ENCODE results near the gene GBP2.
"Not testable (repeated sequence)": the region's sequence is repeated elsewhere in the genome, so short reads cannot be mapped to it uniquely, and the experiment has no call there.

GBP2 gene

GRCh38 chr1:89149976-89150375, 24.1 kb upstream of the GBP2 start:
- H3K27ac ChIP-seq (ENCODE audit: low read depth, low read length) = no peak overlapping the region

DNA sequence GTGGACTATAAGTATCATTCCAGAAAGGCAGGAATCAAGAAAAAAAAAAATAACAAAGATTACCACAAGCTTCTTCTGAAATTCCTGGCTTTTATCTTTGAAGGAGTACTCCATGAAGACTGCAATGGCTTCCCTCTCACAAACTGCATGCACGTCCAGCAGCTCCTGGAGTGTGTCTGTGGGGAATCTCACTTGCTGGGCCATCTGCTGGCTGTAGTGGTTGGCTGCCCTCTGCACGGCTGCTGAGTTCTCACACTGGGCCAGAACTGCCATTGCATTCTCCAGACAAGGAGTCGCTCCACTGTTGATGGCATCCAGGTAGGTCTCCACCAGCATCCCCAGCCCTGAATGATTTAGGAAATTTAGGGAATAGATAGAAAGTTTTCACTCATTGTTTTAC, 23.3 kb upstream of the GBP2 start:
- no peak overlapping the region for H2AFZ ChIP-seq (ENCODE audit: low read length, unreplicated experiment)
- peaks cover 7% of the 10 kb centered on the region; the same call in 1 of the 2 replicates for H3K27me3 ChIP-seq (ENCODE audit: insufficient read depth, low read length)
- no peaks in the 10 kb centered on the region for H3K79me2 ChIP-seq (ENCODE audit: control insufficient read depth, insufficient read depth, low read length, unreplicated experiment)

More at GRCh38 chr1:89149976-89150375, 24.1 kb upstream of the GBP2 start:
- Histone ChIP-seq H3K27me3 (ENCODE audit: insufficient read depth, low read length) (peaks cover 7% of the 10 kb centered on the region; the same call in 1 of the 2 replicates), H3K36me3 (ENCODE audit: insufficient read depth, low read length) (no peaks in the 10 kb centered on the region), H2AFZ (ENCODE audit: low read length, unreplicated experiment) (no peak overlapping the region), H3K4me1 (ENCODE audit: control insufficient read depth, insufficient read depth, low read length, unreplicated experiment) (no peaks in the 10 kb centered on the region), H3K4me3 (ENCODE audit: low read depth, low read length) (no peak overlapping the region), H3K79me2 (ENCODE audit: control insufficient read depth, insufficient read depth, low read length, unreplicated experiment) (no peaks in the 10 kb centered on the region)

DNA sequence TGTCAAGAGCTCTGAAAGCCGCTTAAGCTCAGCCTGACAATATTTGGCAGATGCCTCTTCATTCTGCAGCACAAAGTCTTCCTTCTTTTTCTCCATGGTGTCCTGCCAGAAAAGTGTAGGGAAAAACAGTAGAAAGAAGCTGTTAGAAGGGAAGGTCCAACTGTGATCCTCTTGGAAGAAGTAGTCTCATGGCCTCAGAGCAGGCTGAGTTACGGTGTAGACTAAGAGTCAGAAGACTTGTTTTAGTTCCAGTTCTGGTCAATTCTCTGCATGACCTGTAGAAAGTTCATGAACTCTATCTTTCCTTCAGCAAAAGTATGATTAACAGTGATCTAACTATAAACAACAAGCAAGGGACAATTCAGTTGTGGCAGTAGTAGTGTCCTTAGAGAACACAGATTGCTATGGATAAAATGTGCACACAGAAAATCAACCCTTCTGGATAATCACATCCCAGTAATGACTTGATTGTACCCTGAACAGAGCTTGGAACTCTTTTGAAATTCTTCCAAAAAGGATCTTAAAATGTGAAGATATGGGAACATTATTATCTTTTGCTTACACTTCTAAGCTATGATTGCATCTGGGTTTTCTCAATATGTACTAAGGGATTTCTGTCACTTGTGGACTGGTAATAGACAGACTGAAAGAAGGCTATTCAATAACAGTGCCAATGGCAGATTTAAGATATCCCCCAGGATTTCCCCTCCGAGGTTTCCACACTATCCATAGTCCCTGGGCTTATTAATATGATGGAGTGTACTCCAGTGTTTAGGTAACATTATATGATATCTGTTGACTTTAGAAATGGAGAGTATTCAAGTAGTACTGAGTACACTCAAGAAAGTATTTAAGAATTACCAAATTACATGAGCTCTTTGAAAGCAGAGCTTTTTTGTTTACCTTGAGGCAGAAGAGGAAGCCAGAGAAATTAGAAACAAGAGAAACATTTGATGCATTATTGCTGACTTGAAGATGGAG, 22.1 kb upstream of the GBP2 start:
- H3K36me3 ChIP-seq (ENCODE audit: insufficient read depth, low read length) = no peaks in the 10 kb centered on the region
- no peak overlapping the region for H2AFZ ChIP-seq (ENCODE audit: low read length, unreplicated experiment)
- H3K79me2 ChIP-seq (ENCODE audit: control insufficient read depth, insufficient read depth, low read length, unreplicated experiment) = no peaks in the 10 kb centered on the region
- H3K4me1 ChIP-seq (ENCODE audit: control insufficient read depth, insufficient read depth, low read length, unreplicated experiment) = no peaks in the 10 kb centered on the region
- H3K27me3 ChIP-seq (ENCODE audit: insufficient read depth, low read length) = peaks cover 7% of the 10 kb centered on the region; the same call in 1 of the 2 replicates
- no peak overlapping the region for H3K4me3 ChIP-seq (ENCODE audit: low read depth, low read length)
- no peak overlapping the region for H3K27ac ChIP-seq (ENCODE audit: low read depth, low read length)

More for the DNA sequence above, 23.3 kb upstream of the GBP2 start:
- no peaks in the 10 kb centered on the region for H3K4me1 ChIP-seq (ENCODE audit: control insufficient read depth, insufficient read depth, low read length, unreplicated experiment)
- H3K4me3 ChIP-seq (ENCODE audit: low read depth, low read length) = no peak overlapping the region
- no peak overlapping the region for H3K27ac ChIP-seq (ENCODE audit: low read depth, low read length)
- H3K36me3 ChIP-seq (ENCODE audit: insufficient read depth, low read length) = no peaks in the 10 kb centered on the region

DNA sequence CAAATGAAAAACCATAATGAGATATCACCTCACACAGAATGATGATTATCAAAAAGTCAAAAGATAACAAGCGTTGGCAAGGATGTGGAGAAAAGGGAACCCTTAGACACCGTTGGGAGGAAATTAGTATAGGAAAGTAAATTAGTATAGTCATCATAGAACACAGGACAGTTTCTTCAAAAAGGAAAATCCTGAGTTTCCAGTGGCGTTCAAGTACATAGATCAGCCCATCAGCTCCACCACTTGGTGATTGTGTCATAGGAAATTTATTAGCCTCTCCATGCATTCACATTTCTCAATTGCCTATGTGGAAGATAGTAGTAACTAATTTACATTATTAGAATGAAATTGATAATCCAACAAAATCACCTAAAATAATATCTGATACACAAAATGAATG, 20.8 kb upstream of the GBP2 start:
- Histone ChIP-seq H3K27ac (ENCODE audit: low read depth, low read length) (no peak overlapping the region), H3K79me2 (ENCODE audit: control insufficient read depth, insufficient read depth, low read length, unreplicated experiment) (no peaks in the 10 kb centered on the region), H2AFZ (ENCODE audit: low read length, unreplicated experiment) (no peak overlapping the region), H3K4me1 (ENCODE audit: control insufficient read depth, insufficient read depth, low read length, unreplicated experiment) (no peaks in the 10 kb centered on the region), H3K27me3 (ENCODE audit: insufficient read depth, low read length) (peaks cover 7% of the 10 kb centered on the region; the same call in 1 of the 2 replicates), H3K4me3 (ENCODE audit: low read depth, low read length) (no peak overlapping the region), H3K36me3 (ENCODE audit: insufficient read depth, low read length) (no peaks in the 10 kb centered on the region)

DNA sequence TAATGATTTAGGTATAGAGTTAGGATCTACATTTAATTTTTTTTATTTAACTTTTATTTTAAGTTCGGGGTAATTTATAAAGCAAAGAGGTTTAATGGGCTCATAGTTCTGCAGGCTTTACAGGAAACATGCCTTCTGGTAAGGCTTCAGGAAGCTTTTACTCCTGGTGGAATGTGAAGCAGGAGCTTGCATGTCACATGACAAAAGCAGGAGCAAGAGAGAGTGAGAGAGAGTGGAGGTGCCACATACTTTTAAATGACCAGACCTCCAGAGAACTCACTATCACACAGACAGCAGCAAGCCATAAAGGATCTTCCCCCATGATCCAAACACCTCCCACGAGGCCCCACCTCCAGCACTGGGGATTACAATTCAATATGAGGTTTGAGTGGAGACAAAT, 17.6 kb upstream of the GBP2 start:
- Histone ChIP-seq H3K36me3 (ENCODE audit: insufficient read depth, low read length) (no peaks in the 10 kb centered on the region), H3K27me3 (ENCODE audit: insufficient read depth, low read length) (peaks cover 7% of the 10 kb centered on the region; the same call in 1 of the 2 replicates), H2AFZ (ENCODE audit: low read length, unreplicated experiment) (no peak overlapping the region)

GRCh38 chr1:89142160-89142559, 16.2 kb upstream of the GBP2 start:
- Histone ChIP-seq H3K4me3 (ENCODE audit: low read depth, low read length) (no peak overlapping the region), H3K4me1 (ENCODE audit: control insufficient read depth, insufficient read depth, low read length, unreplicated experiment) (no peaks in the 10 kb centered on the region), H3K27ac (ENCODE audit: low read depth, low read length) (no peak overlapping the region), H2AFZ (ENCODE audit: low read length, unreplicated experiment) (no peak overlapping the region), H3K79me2 (ENCODE audit: control insufficient read depth, insufficient read depth, low read length, unreplicated experiment) (no peaks in the 10 kb centered on the region), H3K27me3 (ENCODE audit: insufficient read depth, low read length) (no peaks in the 10 kb centered on the region; the same call in 1 of the 2 replicates), H3K36me3 (ENCODE audit: insufficient read depth, low read length) (no peaks in the 10 kb centered on the region)

More for the DNA sequence above, 17.6 kb upstream of the GBP2 start:
- Histone ChIP-seq H3K27ac (ENCODE audit: low read depth, low read length) (no peak overlapping the region), H3K4me3 (ENCODE audit: low read depth, low read length) (no peak overlapping the region), H3K79me2 (ENCODE audit: control insufficient read depth, insufficient read depth, low read length, unreplicated experiment) (no peaks in the 10 kb centered on the region), H3K4me1 (ENCODE audit: control insufficient read depth, insufficient read depth, low read length, unreplicated experiment) (no peaks in the 10 kb centered on the region)

DNA sequence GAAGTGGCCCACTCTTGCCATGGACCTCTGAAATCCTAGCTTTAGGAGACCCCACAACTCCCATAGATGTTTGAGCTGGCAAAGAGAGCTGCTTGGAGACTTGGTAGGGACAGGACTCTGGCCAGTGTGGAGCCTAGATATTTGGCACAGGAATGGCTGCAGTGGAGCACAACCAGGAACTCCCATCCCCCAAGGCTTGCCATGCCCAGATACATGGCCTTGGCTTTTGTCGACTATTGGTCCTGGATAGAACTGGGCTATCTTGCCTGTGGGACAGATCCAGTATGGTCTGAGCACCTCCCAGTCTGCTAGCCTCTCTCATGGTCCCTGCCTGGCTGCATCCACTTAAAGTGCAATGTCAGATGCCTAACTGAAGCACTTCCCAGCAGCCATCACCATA, 7.8 kb upstream of the GBP2 start:
- no peaks in the 10 kb centered on the region for H3K79me2 ChIP-seq (ENCODE audit: control insufficient read depth, insufficient read depth, low read length, unreplicated experiment)
- no peak overlapping the region for H3K27ac ChIP-seq (ENCODE audit: low read depth, low read length)
- no peaks in the 10 kb centered on the region for H3K36me3 ChIP-seq (ENCODE audit: insufficient read depth, low read length)
- peaks cover 7% of the 10 kb centered on the region; the same call in 1 of the 2 replicates for H3K27me3 ChIP-seq (ENCODE audit: insufficient read depth, low read length)
- no peak overlapping the region for H3K4me3 ChIP-seq (ENCODE audit: low read depth, low read length)
- H3K4me1 ChIP-seq (ENCODE audit: control insufficient read depth, insufficient read depth, low read length, unreplicated experiment) = peaks cover 10% of the 10 kb centered on the region
- no peak overlapping the region for H2AFZ ChIP-seq (ENCODE audit: low read length, unreplicated experiment)

DNA sequence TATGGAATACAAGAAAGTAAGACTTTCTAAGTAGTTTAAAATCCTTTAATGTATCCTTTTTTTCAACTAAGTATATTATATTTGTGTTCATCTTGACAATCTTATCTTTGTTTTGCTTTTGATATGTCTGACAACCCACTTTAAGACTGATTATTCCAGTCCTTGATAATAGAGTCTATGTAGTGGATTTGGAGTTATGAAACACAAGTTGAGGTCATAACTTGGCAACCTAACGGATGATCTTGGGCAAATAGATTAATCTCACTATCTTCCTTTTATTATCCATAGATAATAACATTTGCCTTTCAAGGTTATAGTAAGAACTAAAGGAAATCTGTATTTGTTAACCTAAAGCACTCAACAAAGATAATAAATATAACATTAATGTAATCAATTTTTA, 4.8 kb upstream of the GBP2 start:
- H3K27me3 ChIP-seq (ENCODE audit: insufficient read depth, low read length) = no peaks in the 10 kb centered on the region
- H3K4me3 ChIP-seq (ENCODE audit: low read depth, low read length) = no peak overlapping the region
- no peaks in the 10 kb centered on the region for H3K79me2 ChIP-seq (ENCODE audit: control insufficient read depth, insufficient read depth, low read length, unreplicated experiment)
- H3K36me3 ChIP-seq (ENCODE audit: insufficient read depth, low read length) = no peaks in the 10 kb centered on the region
- peaks cover 15% of the 10 kb centered on the region for H3K4me1 ChIP-seq (ENCODE audit: control insufficient read depth, insufficient read depth, low read length, unreplicated experiment)
- no peak overlapping the region for H3K27ac ChIP-seq (ENCODE audit: low read depth, low read length)
- H2AFZ ChIP-seq (ENCODE audit: low read length, unreplicated experiment) = no peak overlapping the region

DNA sequence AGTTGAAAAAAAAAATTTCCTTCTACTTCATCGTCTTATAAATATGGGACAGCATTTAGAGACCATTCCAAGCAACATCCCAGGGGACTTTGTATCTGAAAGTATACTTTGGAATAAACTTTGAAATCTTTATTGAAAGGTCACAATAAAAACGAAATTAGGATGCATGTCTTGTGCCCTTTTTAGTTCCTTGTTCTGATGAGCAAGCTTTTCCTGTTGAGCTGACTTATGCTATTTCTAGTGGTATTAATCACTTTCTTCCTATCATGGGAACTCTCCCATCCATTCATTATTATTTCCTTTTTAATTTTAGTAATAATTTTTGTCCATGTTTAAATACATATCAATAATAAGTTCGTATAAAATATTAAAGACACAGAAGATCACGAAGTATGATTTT, 4.0 kb upstream of the GBP2 start:
- peak overlapping the region; percentile 93 for H2AFZ ChIP-seq (ENCODE audit: low read length, unreplicated experiment)
- no peak overlapping the region for H3K27ac ChIP-seq (ENCODE audit: low read depth, low read length)
- peaks cover 22% of the 10 kb centered on the region for H3K4me1 ChIP-seq (ENCODE audit: control insufficient read depth, insufficient read depth, low read length, unreplicated experiment)
- H3K4me3 ChIP-seq (ENCODE audit: low read depth, low read length) = no peak overlapping the region
- no peaks in the 10 kb centered on the region for H3K27me3 ChIP-seq (ENCODE audit: insufficient read depth, low read length)
- H3K36me3 ChIP-seq (ENCODE audit: insufficient read depth, low read length) = no peaks in the 10 kb centered on the region
- H3K79me2 ChIP-seq (ENCODE audit: control insufficient read depth, insufficient read depth, low read length, unreplicated experiment) = no peaks in the 10 kb centered on the region

- peaks cover 30% of the 10 kb centered on the region for H3K4me1 ChIP-seq (ENCODE audit: control insufficient read depth, insufficient read depth, low read length, unreplicated experiment)
- H3K79me2 ChIP-seq (ENCODE audit: control insufficient read depth, insufficient read depth, low read length, unreplicated experiment); H3K4me3 ChIP-seq (ENCODE audit: low read depth, low read length); H3K27ac ChIP-seq (ENCODE audit: low read depth, low read length); H3K36me3 ChIP-seq (ENCODE audit: insufficient read depth, low read length); H2AFZ ChIP-seq (ENCODE audit: low read length, unreplicated experiment); H3K27me3 ChIP-seq (ENCODE audit: insufficient read depth, low read length): not testable (repeated sequence)
Observed at GRCh38 chr1:89128003-89128458, 2.1 kb upstream of the GBP2 start.

Data from ACC112 (cell line).